ENCODE results near the gene TSPAN18.

DNA sequence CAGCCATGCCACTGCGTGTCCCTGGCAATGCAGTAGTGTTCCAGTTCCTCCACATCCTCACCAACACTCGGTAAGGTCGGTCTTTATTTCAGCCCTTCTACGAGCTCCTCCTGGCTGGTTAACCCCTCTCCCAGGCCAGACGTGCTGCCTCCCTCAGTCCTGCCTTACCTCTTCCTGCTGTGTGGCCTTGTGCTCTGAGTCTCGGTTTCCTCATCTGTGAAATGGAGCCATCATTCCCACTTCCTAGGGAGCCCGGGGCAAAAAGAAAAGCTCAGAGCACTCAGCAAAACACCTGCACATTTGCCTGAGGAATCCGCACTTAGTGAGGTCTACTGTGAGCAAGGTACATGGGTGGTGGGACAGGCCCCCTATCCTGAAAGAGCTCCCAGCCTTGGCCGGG is 214.1 kb downstream of the TSPAN18 start:
- TF ChIP-seq POLR2A (IDR thresholded peaks at IDR 0.05) (no peak), CTCF (IDR thresholded peaks at IDR 0.05) (no peak)
